HUDEP-2 (cell line): ENCODE results near the gene C11orf52.

Source experiments
- DNase-seq, 76 experiments: peaks; one replicate each; lab custom pipeline; 2025; ENCODE audit not compliant: unreplicated experiment in 76 of 76; lab: John Stamatoyannopoulos, UW

The C11orf52 gene

GRCh38 chr11:111937461-111937769 lies 18.7 kb downstream of the C11orf52 start:
- DNase-seq: peak in 4 of 76 experiments; percentile 34 to 71 (median 42)

- no peak for DNase-seq
Observed at GRCh38 chr11:111937844-111938243, 19.1 kb downstream of the C11orf52 start.

GRCh38 chr11:111938687-111939160 lies 20.0 kb downstream of the C11orf52 start:
- peak in 10 of 76 experiments; percentile 11 to 32 (median 20) for DNase-seq

- DNase-seq: no peak
Observed at GRCh38 chr11:111939836-111940604, 21.3 kb downstream of the C11orf52 start.

GRCh38 chr11:111941963-111942362 lies 23.2 kb downstream of the C11orf52 start:
- peak in 68 of 76 experiments; percentile 10 to 81 (median 52) for DNase-seq

GRCh38 chr11:111942829-111943228 lies 24.1 kb downstream of the C11orf52 start:
- DNase-seq: no peak

- no peak for DNase-seq
Observed at GRCh38 chr11:111944139-111944538, 25.4 kb downstream of the C11orf52 start.

GRCh38 chr11:111944651-111945051 lies 25.9 kb downstream of the C11orf52 start:
- DNase-seq: no peak

GRCh38 chr11:111945198-111945597 lies 26.5 kb downstream of the C11orf52 start:
- DNase-seq: no peak

- DNase-seq: no peak
Observed at GRCh38 chr11:111946499-111946898, 27.8 kb downstream of the C11orf52 start.

- no peak for DNase-seq
Observed at GRCh38 chr11:111947143-111947542, 28.4 kb downstream of the C11orf52 start.

- DNase-seq: peak in 1 of 76 experiments; percentile 7
Observed at GRCh38 chr11:111949519-111950426, 31.1 kb downstream of the C11orf52 start.

- no peak for DNase-seq
Observed at GRCh38 chr11:111951565-111951964, 32.9 kb downstream of the C11orf52 start.

GRCh38 chr11:111954154-111954553 lies 35.4 kb downstream of the C11orf52 start:
- DNase-seq: no peak

- DNase-seq: no peak
Observed at GRCh38 chr11:111957663-111958444, 39.1 kb downstream of the C11orf52 start.

GRCh38 chr11:111960916-111961315 lies 42.2 kb downstream of the C11orf52 start:
- DNase-seq: no peak

- no peak for DNase-seq
Observed at GRCh38 chr11:111961389-111962300, 42.9 kb downstream of the C11orf52 start.

- no peak for DNase-seq
Observed at GRCh38 chr11:111963931-111964340, 45.2 kb downstream of the C11orf52 start.

- DNase-seq: peak in 2 of 76 experiments; percentile 7 to 16
Observed at GRCh38 chr11:111966678-111967077, 48.0 kb downstream of the C11orf52 start.

- no peak for DNase-seq
Observed at GRCh38 chr11:111967649-111968048, 48.9 kb downstream of the C11orf52 start.
